ENCODE measurements around the gene PIP4K2B. TPM values are rescaled to one million over a fixed set of nuclear protein-coding genes. Genes with fewer than 3 reads are reported as not detected.

PIP4K2B gene
- total and polyA plus RNA-seq, 9 of the 15 experiments (the other 6 are each of a cell fraction or from before 2014, with no cell fraction given), result 3.7 to 29.9 (median 23.0) TPM

DNA sequence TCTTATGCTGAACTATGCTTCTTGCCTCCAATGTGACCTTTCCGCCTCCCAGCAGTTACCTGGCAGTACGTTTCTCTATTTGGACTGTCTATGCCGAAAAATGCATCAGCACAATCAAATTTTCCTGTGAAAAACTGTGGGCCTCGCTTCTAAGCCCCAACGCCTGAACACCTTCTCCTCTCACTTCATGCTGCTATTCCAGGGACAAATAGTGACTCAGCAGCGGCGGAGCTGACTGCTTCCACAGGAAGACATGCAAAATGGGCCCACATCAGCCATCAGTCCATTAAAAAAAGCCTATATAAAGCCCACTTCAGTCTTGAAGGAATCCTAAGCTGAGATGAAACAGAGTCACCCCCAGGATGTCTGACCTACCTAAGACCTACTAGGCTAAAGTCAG lies 10.5 kb upstream of the PIP4K2B start:
- no peaks in the 10 kb centered on the region for H3K27me3 ChIP-seq (ENCODE audit: control insufficient read depth in 2 of 2, insufficient read depth in 2 of 2, low read length in 2 of 2)
- no peak overlapping the region for H3K4me2 ChIP-seq (ENCODE audit: insufficient read depth, low read length)
- in situ Hi-C loops (cut with MboI), result no loop called here
- POLR2A ChIA-PET, result no interaction called here
- no peaks in the 10 kb centered on the region for H3K9me1 ChIP-seq (ENCODE audit: control insufficient read depth, insufficient read depth, low read length)
- intact Hi-C loops (cut with micrococcal nuclease), result no loop called here
- ATAC-seq, result no peak
- H3K36me3 ChIP-seq (ENCODE audit: control insufficient read depth, insufficient read depth, low read length), result peaks cover 85% of the 10 kb centered on the region
- H3K27ac ChIP-seq (ENCODE audit: extremely low read depth, low read depth, low read length), result no peak overlapping the region
- CTCF ChIA-PET (ENCODE audit: low intra/inter-chr PET ratio), result no interaction called here
- H3K9ac ChIP-seq (ENCODE audit: insufficient read depth in 1 of 2, low read depth in 2 of 2, low read length in 2 of 2), result no peak overlapping the region
- 94% methylated on average over 7 of the region's 7 CpGs for WGBS (ENCODE audit: insufficient coverage, low coverage, missing lambda C conversion rate)
- H3K9me3 ChIP-seq (replicated peaks; ENCODE audit: control insufficient read depth, insufficient read depth, low read depth, low read length), result no peaks in the 10 kb centered on the region
- no peaks in the 10 kb centered on the region for H4K20me1 ChIP-seq (replicated peaks; ENCODE audit: control insufficient read depth, insufficient read depth, low read length)
- H3K4me1 ChIP-seq (replicated peaks in 1 of 2; ENCODE audit: control insufficient read depth in 2 of 2, insufficient read depth in 2 of 2, low read length in 2 of 2), result no peaks in the 10 kb centered on the region
- FAIRE-seq, result no peak
- H2AFZ ChIP-seq (ENCODE audit: low read depth, low read length), result no peak overlapping the region
- TF ChIP-seq MYC (IDR thresholded peaks at IDR 0.05; ENCODE audit: low read depth, low read length) (no peak), MYC (CRISPR knock-in tag; IDR thresholded peaks at IDR 0.05; ENCODE audit: borderline replicate concordance, low read depth) (no peak), TGIF2 (CRISPR knock-in tag; IDR thresholded peaks at IDR 0.05) (no peak), RBM25 (IDR thresholded peaks at IDR 0.05; ENCODE audit: low read depth, low read length, severe bottlenecking) (no peak), PHB2 (IDR thresholded peaks at IDR 0.05; ENCODE audit: low read depth) (no peak), POLR2H (tag; IDR thresholded peaks at IDR 0.05; ENCODE audit: low read depth) (no peak), TCF7L2 (IDR thresholded peaks at IDR 0.05; ENCODE audit: low read depth, low read length) (no peak), JUN (IDR thresholded peaks at IDR 0.05; ENCODE audit: borderline replicate concordance, low read depth, low read length) (no peak), JUN (CRISPR knock-in tag; IDR thresholded peaks at IDR 0.05; ENCODE audit: borderline replicate concordance) (no peak), POLR2AphosphoS5 (IDR thresholded peaks at IDR 0.05; ENCODE audit: control insufficient read depth, insufficient read depth, low read depth, low read length) (no peak), MCM7 (IDR thresholded peaks at IDR 0.05) (no peak), KAT7 (CRISPR knock-in tag; IDR thresholded peaks at IDR 0.05; ENCODE audit: borderline replicate concordance) (no peak)
- TF ChIP-seq, protein P1, sequence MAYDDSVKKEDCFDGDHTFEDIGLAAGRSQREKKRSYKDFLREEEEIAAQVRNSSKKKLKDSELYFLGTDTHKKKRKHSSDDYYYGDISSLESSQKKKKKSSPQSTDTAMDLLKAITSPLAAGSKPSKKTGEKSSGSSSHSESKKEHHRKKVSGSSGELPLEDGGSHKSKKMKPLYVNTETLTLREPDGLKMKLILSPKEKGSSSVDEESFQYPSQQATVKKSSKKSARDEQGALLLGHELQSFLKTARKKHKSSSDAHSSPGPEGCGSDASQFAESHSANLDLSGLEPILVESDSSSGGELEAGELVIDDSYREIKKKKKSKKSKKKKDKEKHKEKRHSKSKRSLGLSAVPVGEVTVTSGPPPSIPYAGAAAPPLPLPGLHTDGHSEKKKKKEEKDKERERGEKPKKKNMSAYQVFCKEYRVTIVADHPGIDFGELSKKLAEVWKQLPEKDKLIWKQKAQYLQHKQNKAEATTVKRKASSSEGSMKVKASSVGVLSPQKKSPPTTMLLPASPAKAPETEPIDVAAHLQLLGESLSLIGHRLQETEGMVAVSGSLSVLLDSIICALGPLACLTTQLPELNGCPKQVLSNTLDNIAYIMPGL (CRISPR knock-in tag; IDR thresholded peaks at IDR 0.05), result no peak
- TF ChIP-seq, protein P2, sequence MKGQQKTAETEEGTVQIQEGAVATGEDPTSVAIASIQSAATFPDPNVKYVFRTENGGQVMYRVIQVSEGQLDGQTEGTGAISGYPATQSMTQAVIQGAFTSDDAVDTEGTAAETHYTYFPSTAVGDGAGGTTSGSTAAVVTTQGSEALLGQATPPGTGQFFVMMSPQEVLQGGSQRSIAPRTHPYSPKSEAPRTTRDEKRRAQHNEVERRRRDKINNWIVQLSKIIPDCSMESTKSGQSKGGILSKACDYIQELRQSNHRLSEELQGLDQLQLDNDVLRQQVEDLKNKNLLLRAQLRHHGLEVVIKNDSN (CRISPR knock-in tag; IDR thresholded peaks at IDR 0.05), result no peak
- BruUV-seq (replicated peaks), result no TSS peak
- no peak for DNase-seq (ENCODE audit: extremely low read depth in 1 of 4, low spot score in 3 of 4)
- no peaks in the 10 kb centered on the region for H3K79me2 ChIP-seq (ENCODE audit: control insufficient read depth, insufficient read depth, low read length)
- H3K4me3 ChIP-seq, result no peak overlapping the region
